Measurements from ENCODE around the gene RBM25.
A peak's percentile ranks its signal among the peaks of the same experiment; 100 is the strongest.
"Not testable (repeated sequence)": the region's sequence is repeated elsewhere in the genome, so short reads cannot be mapped to it uniquely, and the experiment has no call there.

The RBM25 gene

DNA sequence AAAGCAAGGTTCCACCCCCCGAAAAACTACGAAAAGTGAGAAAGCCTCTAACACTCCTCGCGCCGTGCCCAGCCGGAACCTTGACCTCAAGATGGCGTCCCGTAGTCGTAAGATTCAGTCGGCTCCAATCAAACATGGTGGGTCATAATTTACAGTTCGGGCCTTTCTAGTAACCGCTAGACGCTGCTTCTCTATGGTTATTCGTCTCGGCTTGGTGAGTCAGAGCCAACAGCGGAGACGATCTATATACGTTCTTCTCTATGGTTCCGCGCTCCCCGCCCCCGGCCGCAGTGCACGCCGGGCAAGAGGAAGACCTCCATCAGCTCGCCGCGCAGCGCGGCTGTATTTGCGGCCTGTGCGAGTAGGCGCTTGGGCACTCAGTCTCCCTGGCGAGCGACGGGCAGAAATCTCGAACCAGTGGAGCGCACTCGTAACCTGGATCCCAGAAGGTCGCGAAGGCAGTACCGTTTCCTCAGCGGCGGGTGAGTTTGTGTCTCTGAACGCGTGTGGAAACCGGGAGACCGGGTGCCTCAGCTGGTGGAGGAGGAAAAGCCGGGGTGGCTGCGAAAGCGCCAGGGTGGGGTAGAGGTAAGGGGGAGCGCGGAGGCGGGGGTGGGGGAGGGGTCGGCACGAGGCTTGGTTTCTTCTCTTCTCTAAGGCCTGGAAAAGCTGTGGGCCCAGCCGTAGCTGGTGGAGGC, at the start of gene RBM25:
Gene RBM25 (plus strand): TSS at position 311 of the 698 bp plus-strand sequence. CDS start 13,108 bp downstream, outside the sequence.
- Histone ChIP-seq H3K36me3 (ENCODE audit: control insufficient read depth, insufficient read depth, low read length) (no peaks in the 10 kb centered on the region), H3K9me3 (ENCODE audit: control insufficient read depth, low read length) (no peaks in the 10 kb centered on the region), H3K4me1 (ENCODE audit: control insufficient read depth, insufficient read depth, low read length) (peaks cover 12% of the 10 kb centered on the region), H3K9ac (ENCODE audit: low read length) (peak within 1 kb of the TSS; percentile 99), H3K27me3 (ENCODE audit: control insufficient read depth, insufficient read depth, low read length) (no peaks in the 10 kb centered on the region), H3K4me3 (ENCODE audit: low read length) (peak within 1 kb of the TSS; percentile 92)

DNA sequence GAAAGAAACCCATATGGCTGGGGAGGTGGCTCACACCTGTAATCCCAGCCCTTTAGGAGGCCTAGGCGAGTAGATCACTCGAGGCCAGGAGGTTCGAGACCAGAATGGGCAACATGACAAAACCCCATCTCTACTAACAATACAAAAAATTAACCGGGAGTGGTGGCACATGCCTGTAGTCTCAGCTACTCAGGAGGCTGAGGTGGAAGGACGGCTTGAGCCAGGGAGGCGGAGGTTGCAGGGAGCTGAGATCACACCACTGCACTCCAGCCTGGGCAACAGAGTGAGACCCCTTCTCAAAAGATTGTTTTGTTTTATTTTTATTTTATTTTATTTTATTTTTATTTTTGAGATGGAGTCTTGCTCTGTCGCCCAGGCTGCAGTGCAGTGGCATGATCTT, 47.1 kb upstream of the RBM25 start:
- H3K36me3 ChIP-seq (ENCODE audit: control insufficient read depth, insufficient read depth, low read length); H3K4me3 ChIP-seq (ENCODE audit: low read length); H3K9me3 ChIP-seq (ENCODE audit: control insufficient read depth, low read length); H3K4me1 ChIP-seq (ENCODE audit: control insufficient read depth, insufficient read depth, low read length); H3K9ac ChIP-seq (ENCODE audit: low read length); H3K27me3 ChIP-seq (ENCODE audit: control insufficient read depth, insufficient read depth, low read length): not testable (repeated sequence)

- Histone ChIP-seq H3K9me3 (ENCODE audit: control insufficient read depth, low read length) (no peaks in the 10 kb centered on the region), H3K4me3 (ENCODE audit: low read length) (no peak overlapping the region), H3K9ac (ENCODE audit: low read length) (no peak overlapping the region), H3K27me3 (ENCODE audit: control insufficient read depth, insufficient read depth, low read length) (no peaks in the 10 kb centered on the region), H3K36me3 (ENCODE audit: control insufficient read depth, insufficient read depth, low read length) (no peaks in the 10 kb centered on the region), H3K4me1 (ENCODE audit: control insufficient read depth, insufficient read depth, low read length) (peaks cover 18% of the 10 kb centered on the region)
Measured at GRCh38 chr14:73014105-73014504, 44.2 kb upstream of the RBM25 start.

DNA sequence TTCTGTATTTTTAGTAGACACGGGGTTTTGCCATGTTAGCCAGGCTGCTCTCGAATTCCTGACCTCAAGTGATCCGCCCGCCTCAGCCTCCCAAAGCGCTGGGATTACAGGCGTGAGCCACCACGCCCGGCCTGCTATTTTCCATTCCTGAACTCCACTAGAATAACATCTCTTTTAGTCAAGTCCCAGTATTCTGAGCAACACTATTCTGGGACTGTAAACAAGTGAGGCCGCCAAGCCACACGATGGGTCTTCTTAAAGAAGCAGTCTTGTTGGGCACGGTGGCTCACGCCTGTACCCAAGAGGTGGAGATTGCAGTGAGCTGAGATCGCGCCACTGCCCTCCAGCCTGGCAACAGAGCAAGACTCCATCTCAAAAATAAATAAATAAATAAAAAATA, 42.8 kb upstream of the RBM25 start:
- H3K27me3 ChIP-seq (ENCODE audit: control insufficient read depth, insufficient read depth, low read length); H3K4me3 ChIP-seq (ENCODE audit: low read length); H3K9ac ChIP-seq (ENCODE audit: low read length); H3K36me3 ChIP-seq (ENCODE audit: control insufficient read depth, insufficient read depth, low read length); H3K9me3 ChIP-seq (ENCODE audit: control insufficient read depth, low read length): not testable (repeated sequence)
- H3K4me1 ChIP-seq (ENCODE audit: control insufficient read depth, insufficient read depth, low read length): peaks cover 18% of the 10 kb centered on the region

DNA sequence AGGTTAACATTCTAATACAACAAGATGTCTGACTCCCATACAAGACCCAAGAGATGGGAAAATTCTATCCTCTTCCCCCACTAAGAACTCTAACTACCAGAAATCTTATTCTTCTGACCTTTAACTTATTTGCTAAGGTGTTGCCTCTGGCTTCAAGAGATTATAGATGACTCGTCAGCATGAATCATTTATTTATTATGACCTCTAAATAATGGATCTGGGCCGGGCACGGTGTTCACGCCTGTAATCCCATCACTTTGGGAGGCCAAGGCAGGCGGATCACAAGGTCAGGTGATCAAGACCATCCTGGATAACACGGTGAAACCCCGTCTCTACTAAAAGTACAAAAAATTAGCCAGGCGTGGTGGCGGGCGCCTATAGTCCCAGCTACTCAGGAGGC, 42.3 kb upstream of the RBM25 start:
- H3K9me3 ChIP-seq (ENCODE audit: control insufficient read depth, low read length); H3K4me3 ChIP-seq (ENCODE audit: low read length); H3K27me3 ChIP-seq (ENCODE audit: control insufficient read depth, insufficient read depth, low read length); H3K36me3 ChIP-seq (ENCODE audit: control insufficient read depth, insufficient read depth, low read length); H3K9ac ChIP-seq (ENCODE audit: low read length): not testable (repeated sequence)
- peaks cover 18% of the 10 kb centered on the region for H3K4me1 ChIP-seq (ENCODE audit: control insufficient read depth, insufficient read depth, low read length)

GRCh38 chr14:73022051-73022450, 36.3 kb upstream of the RBM25 start:
- no peaks in the 10 kb centered on the region for H3K36me3 ChIP-seq (ENCODE audit: control insufficient read depth, insufficient read depth, low read length)

GRCh38 chr14:73025544-73025943, 32.8 kb upstream of the RBM25 start:
- H3K4me3 ChIP-seq (ENCODE audit: low read length): no peak overlapping the region
- peak overlapping the region; percentile 72 for H3K9ac ChIP-seq (ENCODE audit: low read length)

More at GRCh38 chr14:73022051-73022450, 36.3 kb upstream of the RBM25 start:
- no peaks in the 10 kb centered on the region for H3K9me3 ChIP-seq (ENCODE audit: control insufficient read depth, low read length)
- H3K4me3 ChIP-seq (ENCODE audit: low read length): no peak overlapping the region
- no peaks in the 10 kb centered on the region for H3K27me3 ChIP-seq (ENCODE audit: control insufficient read depth, insufficient read depth, low read length)
- peaks cover 8% of the 10 kb centered on the region for H3K4me1 ChIP-seq (ENCODE audit: control insufficient read depth, insufficient read depth, low read length)
- H3K9ac ChIP-seq (ENCODE audit: low read length): no peak overlapping the region

GRCh38 chr14:73026243-73026844, 32.0 kb upstream of the RBM25 start:
- no peaks in the 10 kb centered on the region for H3K9me3 ChIP-seq (ENCODE audit: control insufficient read depth, low read length)
- H3K4me3 ChIP-seq (ENCODE audit: low read length): peak overlapping the region; percentile 43
- no peaks in the 10 kb centered on the region for H3K36me3 ChIP-seq (ENCODE audit: control insufficient read depth, insufficient read depth, low read length)
- H3K4me1 ChIP-seq (ENCODE audit: control insufficient read depth, insufficient read depth, low read length): no peaks in the 10 kb centered on the region
- H3K27me3 ChIP-seq (ENCODE audit: control insufficient read depth, insufficient read depth, low read length): no peaks in the 10 kb centered on the region
- peak overlapping the region; percentile 72 for H3K9ac ChIP-seq (ENCODE audit: low read length)

More at GRCh38 chr14:73025544-73025943, 32.8 kb upstream of the RBM25 start:
- Histone ChIP-seq H3K36me3 (ENCODE audit: control insufficient read depth, insufficient read depth, low read length) (no peaks in the 10 kb centered on the region), H3K27me3 (ENCODE audit: control insufficient read depth, insufficient read depth, low read length) (no peaks in the 10 kb centered on the region), H3K9me3 (ENCODE audit: control insufficient read depth, low read length) (no peaks in the 10 kb centered on the region), H3K4me1 (ENCODE audit: control insufficient read depth, insufficient read depth, low read length) (no peaks in the 10 kb centered on the region)

DNA sequence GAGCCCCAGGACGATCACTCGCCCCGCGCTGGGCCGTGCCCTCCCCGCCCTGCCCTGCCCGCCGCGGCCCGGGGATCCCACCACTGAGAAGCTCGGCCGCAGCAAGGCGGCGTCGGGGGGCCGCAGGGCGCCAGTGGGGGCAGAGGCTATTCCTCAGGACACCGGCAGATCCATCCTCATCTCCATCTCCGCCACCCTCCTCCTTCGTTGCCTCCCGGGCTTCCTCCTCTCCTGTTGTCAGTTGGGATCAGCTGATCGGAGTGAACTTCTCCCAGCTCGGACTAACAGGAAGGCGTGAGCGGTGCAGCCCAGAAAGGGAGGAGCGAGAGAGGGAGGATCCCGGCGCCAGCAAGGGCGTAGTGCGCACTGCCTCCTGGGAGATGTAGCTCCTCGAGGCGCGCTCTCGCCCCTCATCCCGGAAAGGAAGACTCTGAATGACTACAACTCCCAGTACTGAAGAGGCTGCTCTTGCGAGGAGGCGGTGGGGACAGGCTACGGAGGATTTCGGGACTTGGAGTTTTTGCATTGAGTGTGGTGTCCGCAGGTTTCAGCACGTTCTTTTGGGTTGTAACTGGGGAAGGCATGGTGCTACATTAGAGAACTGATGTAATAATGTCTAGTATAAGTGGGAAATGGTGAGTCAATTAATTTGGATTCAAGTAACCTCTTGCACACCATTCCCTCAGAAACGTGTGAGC, 31.3 kb upstream of the RBM25 start, which contains the start of gene ZFYVE1:
Gene ZFYVE1 (minus strand): TSS at position 262 of the 698 bp plus-strand sequence. CDS start 2,598 bp downstream, outside the sequence.
- Histone ChIP-seq H3K9ac (ENCODE audit: low read length) (peak within 1 kb of the TSS; percentile 72), H3K4me1 (ENCODE audit: control insufficient read depth, insufficient read depth, low read length) (no peaks in the 10 kb centered on the region), H3K27me3 (ENCODE audit: control insufficient read depth, insufficient read depth, low read length) (no peaks in the 10 kb centered on the region), H3K9me3 (ENCODE audit: control insufficient read depth, low read length) (no peaks in the 10 kb centered on the region), H3K36me3 (ENCODE audit: control insufficient read depth, insufficient read depth, low read length) (no peaks in the 10 kb centered on the region), H3K4me3 (ENCODE audit: low read length) (peak within 1 kb of the TSS; percentile 43)

DNA sequence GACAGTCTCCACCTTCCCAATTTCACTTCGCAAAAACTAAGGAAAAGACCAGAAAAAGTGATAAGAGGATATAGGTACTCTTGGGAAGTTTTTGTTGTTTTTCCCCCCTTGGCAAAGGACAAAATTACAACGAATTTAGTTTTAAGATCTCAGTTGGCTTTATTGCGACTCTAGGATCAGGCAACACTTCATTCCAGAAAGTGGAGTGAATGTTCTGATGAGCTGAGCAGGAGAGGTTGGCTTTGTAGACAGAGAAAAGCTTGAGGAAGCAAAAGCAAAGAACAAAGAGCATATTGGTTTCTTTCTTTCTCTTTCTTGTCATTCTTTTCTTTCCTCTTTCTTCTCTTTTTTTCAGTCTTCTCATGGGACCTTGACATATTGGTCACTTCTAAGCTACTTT, 30.8 kb upstream of the RBM25 start:
- H3K36me3 ChIP-seq (ENCODE audit: control insufficient read depth, insufficient read depth, low read length): no peaks in the 10 kb centered on the region
- H3K4me1 ChIP-seq (ENCODE audit: control insufficient read depth, insufficient read depth, low read length): no peaks in the 10 kb centered on the region
- H3K9me3 ChIP-seq (ENCODE audit: control insufficient read depth, low read length): no peaks in the 10 kb centered on the region
- peak overlapping the region; percentile 2 for H3K4me3 ChIP-seq (ENCODE audit: low read length)
- H3K27me3 ChIP-seq (ENCODE audit: control insufficient read depth, insufficient read depth, low read length): no peaks in the 10 kb centered on the region
- no peak overlapping the region for H3K9ac ChIP-seq (ENCODE audit: low read length)

- Histone ChIP-seq H3K9ac (ENCODE audit: low read length) (no peak overlapping the region), H3K9me3 (ENCODE audit: control insufficient read depth, low read length) (no peaks in the 10 kb centered on the region), H3K4me3 (ENCODE audit: low read length) (no peak overlapping the region), H3K4me1 (ENCODE audit: control insufficient read depth, insufficient read depth, low read length) (no peaks in the 10 kb centered on the region), H3K36me3 (ENCODE audit: control insufficient read depth, insufficient read depth, low read length) (no peaks in the 10 kb centered on the region), H3K27me3 (ENCODE audit: control insufficient read depth, insufficient read depth, low read length) (no peaks in the 10 kb centered on the region)
Measured at GRCh38 chr14:73027984-73028383, 30.4 kb upstream of the RBM25 start.

Measured in mucosa of stomach (tissue), 1 donor.